Measurements from ENCODE around the gene WIZ. TPM values are rescaled to one million over a fixed set of nuclear protein-coding genes. Genes with fewer than 3 reads are reported as not detected.

The WIZ gene
- total RNA-seq, 1 experiment from 2014 or later: 46.4 TPM

DNA sequence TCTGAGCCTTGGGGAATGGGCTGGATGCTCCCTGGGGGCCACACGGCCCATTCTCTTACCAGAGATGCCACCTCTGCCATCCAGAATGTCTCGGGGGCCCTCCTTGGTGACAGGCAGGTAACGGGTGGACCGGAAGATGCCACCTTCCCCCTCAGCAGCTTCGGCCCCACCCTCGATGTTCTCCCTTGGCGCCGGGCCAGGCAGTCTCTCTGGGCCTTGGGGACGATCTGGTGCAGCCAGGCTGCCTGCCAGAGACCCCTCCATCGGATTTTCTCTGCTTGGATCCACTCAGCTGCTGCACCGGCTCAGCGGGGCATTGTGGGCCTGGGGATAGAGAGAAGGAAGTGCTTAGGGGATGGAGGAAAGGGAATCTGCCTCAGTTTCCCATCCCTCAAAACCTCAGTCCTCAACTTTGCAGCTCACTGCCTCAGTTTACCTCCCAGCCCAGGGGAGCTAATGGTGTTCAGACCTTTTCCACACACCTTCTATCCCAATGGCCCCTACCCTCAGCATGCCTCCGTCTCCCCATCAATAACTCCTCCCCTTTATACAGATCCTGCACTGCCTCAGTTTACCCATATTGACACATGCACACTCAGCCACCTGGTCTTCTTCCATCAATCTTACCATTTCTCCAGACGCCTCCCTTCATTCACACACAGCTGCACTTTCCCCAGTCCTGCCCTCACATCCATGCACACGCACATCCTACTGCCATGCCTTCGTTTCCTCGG is 1.5 kb downstream of the WIZ start:
- TF ChIP-seq, protein P1, sequence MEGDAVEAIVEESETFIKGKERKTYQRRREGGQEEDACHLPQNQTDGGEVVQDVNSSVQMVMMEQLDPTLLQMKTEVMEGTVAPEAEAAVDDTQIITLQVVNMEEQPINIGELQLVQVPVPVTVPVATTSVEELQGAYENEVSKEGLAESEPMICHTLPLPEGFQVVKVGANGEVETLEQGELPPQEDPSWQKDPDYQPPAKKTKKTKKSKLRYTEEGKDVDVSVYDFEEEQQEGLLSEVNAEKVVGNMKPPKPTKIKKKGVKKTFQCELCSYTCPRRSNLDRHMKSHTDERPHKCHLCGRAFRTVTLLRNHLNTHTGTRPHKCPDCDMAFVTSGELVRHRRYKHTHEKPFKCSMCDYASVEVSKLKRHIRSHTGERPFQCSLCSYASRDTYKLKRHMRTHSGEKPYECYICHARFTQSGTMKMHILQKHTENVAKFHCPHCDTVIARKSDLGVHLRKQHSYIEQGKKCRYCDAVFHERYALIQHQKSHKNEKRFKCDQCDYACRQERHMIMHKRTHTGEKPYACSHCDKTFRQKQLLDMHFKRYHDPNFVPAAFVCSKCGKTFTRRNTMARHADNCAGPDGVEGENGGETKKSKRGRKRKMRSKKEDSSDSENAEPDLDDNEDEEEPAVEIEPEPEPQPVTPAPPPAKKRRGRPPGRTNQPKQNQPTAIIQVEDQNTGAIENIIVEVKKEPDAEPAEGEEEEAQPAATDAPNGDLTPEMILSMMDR (IDR thresholded peaks at IDR 0.05; ENCODE audit: unreplicated experiment): no peak
- intact Hi-C loops (cut with micrococcal nuclease): no loop called here
- BruUV-seq (replicated peaks): no TSS peak
- peak overlapping the region; percentile 61 for H3K4me3 Mint-ChIP-seq (ENCODE audit: unreplicated experiment)
- POLR2A ChIA-PET: interaction anchor here (1.3 kb wide), 1 partner anchor 15 kb away, joined by 3 read pairs; no protein-coding TSS in a partner anchor
- peaks cover 18% of the 10 kb centered on the region for H3K4me1 Mint-ChIP-seq (ENCODE audit: insufficient read depth, unreplicated experiment)
- no peaks in the 10 kb centered on the region for H3K9me3 Mint-ChIP-seq (ENCODE audit: unreplicated experiment)
- DNase-seq (ENCODE audit: unreplicated experiment): no peak
- H3K36me3 Mint-ChIP-seq (ENCODE audit: insufficient read depth, unreplicated experiment): peaks cover 10% of the 10 kb centered on the region
- peak overlapping the region; percentile 52 for H3K27ac Mint-ChIP-seq (ENCODE audit: low read depth, unreplicated experiment)
- no peaks in the 10 kb centered on the region for H3K27me3 Mint-ChIP-seq (ENCODE audit: insufficient read depth, unreplicated experiment)
- CTCF ChIA-PET: interaction anchor here (0.6 to 0.9 kb wide), 2 partner anchors 18 to 85 kb away, joined by 3 read pairs; no protein-coding TSS in a partner anchor

DNA sequence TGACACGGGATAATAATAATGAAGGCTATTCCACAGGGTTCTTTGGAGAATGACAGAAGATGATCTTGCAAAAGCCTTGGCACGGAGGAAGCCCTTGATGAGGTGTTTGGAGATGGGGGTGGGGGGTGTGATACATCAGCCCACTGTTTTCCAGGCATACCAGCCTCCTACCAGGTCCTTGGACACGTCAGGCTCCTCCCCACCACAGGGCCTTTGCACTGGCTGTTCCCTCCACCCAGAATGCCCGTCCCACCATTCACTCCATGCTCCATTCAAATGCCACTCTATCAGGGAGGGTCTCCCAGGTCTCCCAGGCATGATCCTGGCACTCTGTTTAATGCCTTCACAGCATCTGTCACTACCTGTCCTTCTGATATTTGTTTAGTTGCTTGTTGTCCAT is 2.7 kb downstream of the WIZ start:
- peaks cover 10% of the 10 kb centered on the region for H3K36me3 Mint-ChIP-seq (ENCODE audit: insufficient read depth, unreplicated experiment)
- no TSS peak for BruUV-seq (replicated peaks)
- H3K9me3 Mint-ChIP-seq (ENCODE audit: unreplicated experiment): no peaks in the 10 kb centered on the region
- H3K4me3 Mint-ChIP-seq (ENCODE audit: unreplicated experiment): no peak overlapping the region
- ChIA-PET POLR2A (no interaction called here), CTCF (no interaction called here)
- TF ChIP-seq, protein P1 (IDR thresholded peaks at IDR 0.05; ENCODE audit: unreplicated experiment): no peak
- no peak for DNase-seq (ENCODE audit: unreplicated experiment)
- H3K27ac Mint-ChIP-seq (ENCODE audit: low read depth, unreplicated experiment): no peak overlapping the region
- intact Hi-C loops (cut with micrococcal nuclease): no loop called here
- H3K4me1 Mint-ChIP-seq (ENCODE audit: insufficient read depth, unreplicated experiment): peaks cover 18% of the 10 kb centered on the region
- H3K27me3 Mint-ChIP-seq (ENCODE audit: insufficient read depth, unreplicated experiment): no peaks in the 10 kb centered on the region

DNA sequence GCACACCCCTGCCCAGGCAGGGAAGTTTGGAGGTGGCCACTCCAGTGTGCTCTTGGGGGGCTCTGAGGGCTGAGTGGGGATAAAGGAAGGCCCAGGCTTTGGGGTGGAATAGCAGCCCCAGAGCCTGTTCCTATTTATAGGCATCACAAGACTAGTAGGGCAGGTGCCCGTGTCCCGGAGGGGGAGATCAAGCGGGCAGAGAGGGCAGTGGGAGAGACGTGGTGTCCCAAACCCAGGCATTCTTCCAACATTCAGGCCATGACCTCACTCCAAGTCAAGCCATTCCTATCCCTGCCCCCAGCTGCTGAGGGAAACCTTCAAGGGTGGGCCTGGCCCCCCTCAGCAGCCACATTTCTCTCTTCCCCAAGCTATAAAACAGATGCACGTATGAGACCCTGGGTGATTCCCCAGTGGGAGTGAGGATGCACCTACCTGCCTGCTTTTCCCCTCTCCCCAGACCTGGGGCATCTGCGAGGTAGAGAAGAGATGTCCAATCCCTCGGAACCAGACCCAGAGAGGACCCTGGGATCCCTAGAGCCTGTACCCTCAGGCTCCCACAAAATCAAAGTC is 3.9 kb downstream of the WIZ start:
- intact Hi-C loops (cut with micrococcal nuclease): no loop called here
- peaks cover 18% of the 10 kb centered on the region for H3K4me1 Mint-ChIP-seq (ENCODE audit: insufficient read depth, unreplicated experiment)
- peaks cover 9% of the 10 kb centered on the region for H3K36me3 Mint-ChIP-seq (ENCODE audit: insufficient read depth, unreplicated experiment)
- H3K9me3 Mint-ChIP-seq (ENCODE audit: unreplicated experiment): no peaks in the 10 kb centered on the region
- no peaks in the 10 kb centered on the region for H3K27me3 Mint-ChIP-seq (ENCODE audit: insufficient read depth, unreplicated experiment)
- no peak overlapping the region for H3K27ac Mint-ChIP-seq (ENCODE audit: low read depth, unreplicated experiment)
- BruUV-seq (replicated peaks): no TSS peak
- no peak overlapping the region for H3K4me3 Mint-ChIP-seq (ENCODE audit: unreplicated experiment)
- CTCF ChIA-PET: no interaction called here
- TF ChIP-seq, protein P1 (IDR thresholded peaks at IDR 0.05; ENCODE audit: unreplicated experiment): no peak
- no peak for DNase-seq (ENCODE audit: unreplicated experiment)
- POLR2A ChIA-PET: interaction anchor here (0.6 kb wide), 1 partner anchor 972 kb away, joined by 3 read pairs; no protein-coding TSS in a partner anchor

DNA sequence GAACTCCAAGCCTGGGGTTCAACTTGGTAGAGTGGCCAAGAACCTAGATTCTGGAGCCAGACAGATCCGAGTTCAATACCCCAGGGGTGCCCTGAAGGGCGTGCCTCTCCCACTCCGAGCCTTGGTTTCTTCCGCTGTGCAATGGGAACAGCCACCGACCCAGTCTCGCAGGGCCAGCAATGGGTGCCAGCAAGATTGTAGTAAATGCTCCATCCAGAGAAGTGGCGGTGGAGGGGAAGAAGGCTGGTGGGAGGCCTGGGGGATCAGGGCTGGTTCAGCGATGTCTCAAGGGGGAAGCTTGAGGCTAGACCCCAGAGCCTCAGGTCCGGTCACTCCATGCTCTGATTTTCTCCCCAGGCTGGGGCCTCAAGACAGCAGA is 4.5 kb downstream of the WIZ start:
- Mint-ChIP-seq H3K27ac (ENCODE audit: low read depth, unreplicated experiment) (no peak overlapping the region), H3K9me3 (ENCODE audit: unreplicated experiment) (no peaks in the 10 kb centered on the region), H3K4me1 (ENCODE audit: insufficient read depth, unreplicated experiment) (peaks cover 14% of the 10 kb centered on the region), H3K36me3 (ENCODE audit: insufficient read depth, unreplicated experiment) (peaks cover 2% of the 10 kb centered on the region), H3K4me3 (ENCODE audit: unreplicated experiment) (no peak overlapping the region), H3K27me3 (ENCODE audit: insufficient read depth, unreplicated experiment) (no peaks in the 10 kb centered on the region)
- POLR2A ChIA-PET: no interaction called here
- TF ChIP-seq, protein P1 (IDR thresholded peaks at IDR 0.05; ENCODE audit: unreplicated experiment): no peak
- BruUV-seq (replicated peaks): no TSS peak
- DNase-seq (ENCODE audit: unreplicated experiment): no peak
- intact Hi-C loops (cut with micrococcal nuclease): no loop called here
- CTCF ChIA-PET: no interaction called here
